ENCODE data around the gene RIMBP3B.
"Not testable (repeated sequence)": the region's sequence is repeated elsewhere in the genome, so short reads cannot be mapped to it uniquely, and the experiment has no call there.

DNA sequence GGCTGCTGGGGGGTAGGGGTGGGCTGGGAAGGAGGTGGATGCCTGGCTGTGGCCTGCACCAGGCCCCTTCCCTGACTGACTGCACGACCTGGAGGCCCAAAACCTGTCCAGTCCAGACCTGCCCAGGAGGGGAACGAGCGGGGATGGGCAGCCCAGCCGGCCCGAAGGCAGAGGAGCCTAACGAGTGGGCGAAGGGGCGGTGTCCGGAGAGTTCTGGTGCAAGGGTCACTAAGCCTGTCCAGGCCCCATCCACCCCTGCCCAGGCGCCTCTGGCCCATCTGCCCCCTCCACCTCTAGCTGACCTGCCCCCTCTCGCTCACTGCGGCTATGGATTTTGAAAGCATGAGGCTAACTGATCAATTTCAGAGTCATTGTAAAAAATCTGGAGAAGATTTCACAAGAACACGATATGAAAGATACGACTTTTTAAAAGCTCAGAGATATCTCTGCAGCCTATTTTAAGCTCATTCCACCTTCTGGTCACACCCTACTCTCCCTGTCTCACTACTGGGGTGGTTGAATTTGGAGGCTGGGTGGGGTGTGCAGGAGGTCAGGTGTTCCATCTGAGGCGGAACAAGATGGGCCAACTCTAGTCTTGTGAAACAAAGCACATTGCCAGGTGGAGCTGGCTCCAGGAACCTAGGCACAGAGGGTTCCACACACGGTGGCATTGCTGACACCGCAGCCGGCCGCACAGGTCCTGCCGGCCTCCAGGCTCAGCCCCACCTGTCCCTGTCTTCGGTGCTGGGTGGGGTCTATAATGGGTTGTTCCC lies 17.8 kb downstream of the RIMBP3B start:
- TF ChIP-seq, protein P1, sequence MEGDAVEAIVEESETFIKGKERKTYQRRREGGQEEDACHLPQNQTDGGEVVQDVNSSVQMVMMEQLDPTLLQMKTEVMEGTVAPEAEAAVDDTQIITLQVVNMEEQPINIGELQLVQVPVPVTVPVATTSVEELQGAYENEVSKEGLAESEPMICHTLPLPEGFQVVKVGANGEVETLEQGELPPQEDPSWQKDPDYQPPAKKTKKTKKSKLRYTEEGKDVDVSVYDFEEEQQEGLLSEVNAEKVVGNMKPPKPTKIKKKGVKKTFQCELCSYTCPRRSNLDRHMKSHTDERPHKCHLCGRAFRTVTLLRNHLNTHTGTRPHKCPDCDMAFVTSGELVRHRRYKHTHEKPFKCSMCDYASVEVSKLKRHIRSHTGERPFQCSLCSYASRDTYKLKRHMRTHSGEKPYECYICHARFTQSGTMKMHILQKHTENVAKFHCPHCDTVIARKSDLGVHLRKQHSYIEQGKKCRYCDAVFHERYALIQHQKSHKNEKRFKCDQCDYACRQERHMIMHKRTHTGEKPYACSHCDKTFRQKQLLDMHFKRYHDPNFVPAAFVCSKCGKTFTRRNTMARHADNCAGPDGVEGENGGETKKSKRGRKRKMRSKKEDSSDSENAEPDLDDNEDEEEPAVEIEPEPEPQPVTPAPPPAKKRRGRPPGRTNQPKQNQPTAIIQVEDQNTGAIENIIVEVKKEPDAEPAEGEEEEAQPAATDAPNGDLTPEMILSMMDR (IDR thresholded peaks at IDR 0.05): not testable (repeated sequence)
- not testable (repeated sequence) for TF ChIP-seq POLR2A (IDR thresholded peaks at IDR 0.05)
